Stimulated activated CD4-positive, alpha-beta T cell treated with anti-CD3 and anti-CD28 coated beads, Interleukin-2, amount 100 ng/mL, for 48 hours (primary cell): Measurements from ENCODE around the gene TFAM.
A peak's percentile ranks its signal among the peaks of the same experiment; 100 is the strongest.
"Not testable (repeated sequence)": the region's sequence is repeated elsewhere in the genome, so short reads cannot be mapped to it uniquely, and the experiment has no call there.

Experiments
- DNase-seq, 2 donors: peaks; one replicate each; pipeline ENCODE4 v3.0.0-alpha.2; 2020

TFAM gene

GRCh38 chr10:58373442-58373827 lies 11.8 kb upstream of the TFAM start:
- DNase-seq: no peak

DNA sequence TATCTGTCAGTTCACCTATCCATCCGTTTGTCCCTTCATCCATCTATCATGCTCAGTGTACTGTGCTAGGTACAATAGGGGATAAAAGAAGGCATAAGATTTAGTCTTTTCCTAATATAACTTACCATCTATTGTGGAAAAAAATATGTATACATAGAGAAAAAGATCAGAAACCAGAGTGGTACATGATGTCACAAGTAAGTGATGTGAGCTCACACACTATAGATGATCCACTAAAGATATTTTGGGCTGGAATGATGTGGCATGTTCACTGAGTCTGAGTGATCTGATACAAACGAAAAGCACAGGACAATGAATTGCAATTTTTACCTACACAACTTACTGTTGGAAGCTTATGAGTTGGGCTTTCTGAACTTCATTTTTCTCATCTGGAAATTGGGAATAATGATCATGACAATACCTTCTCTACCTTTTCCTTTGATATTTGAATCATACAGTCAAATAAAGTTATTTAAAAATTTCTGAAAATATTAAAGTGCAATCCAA lies 2.7 kb upstream of the TFAM start:
- no peak for DNase-seq

DNA sequence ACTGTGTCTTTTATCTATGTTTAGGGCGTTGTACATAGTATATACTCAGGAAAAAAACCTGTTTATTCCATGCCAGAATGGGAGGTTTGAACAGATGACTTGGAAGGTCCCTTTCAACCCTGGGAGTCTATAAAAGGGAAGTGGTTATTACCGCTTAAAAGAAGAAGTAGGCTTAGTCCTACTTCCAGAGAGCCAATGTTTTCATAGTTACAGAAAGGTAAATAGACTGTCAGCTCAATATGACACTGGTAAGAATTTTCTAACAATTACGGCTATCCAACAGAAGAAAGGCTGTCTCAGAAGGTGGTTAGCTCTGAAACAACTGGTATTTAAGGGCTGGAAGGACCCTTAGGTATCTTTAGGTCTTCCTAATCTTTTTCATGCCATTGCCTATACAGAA lies 1.1 kb upstream of the TFAM start:
- DNase-seq: no peak

- no peak for DNase-seq
Measured at GRCh38 chr10:58384544-58384998, 639 bp upstream of the TFAM start.

DNA sequence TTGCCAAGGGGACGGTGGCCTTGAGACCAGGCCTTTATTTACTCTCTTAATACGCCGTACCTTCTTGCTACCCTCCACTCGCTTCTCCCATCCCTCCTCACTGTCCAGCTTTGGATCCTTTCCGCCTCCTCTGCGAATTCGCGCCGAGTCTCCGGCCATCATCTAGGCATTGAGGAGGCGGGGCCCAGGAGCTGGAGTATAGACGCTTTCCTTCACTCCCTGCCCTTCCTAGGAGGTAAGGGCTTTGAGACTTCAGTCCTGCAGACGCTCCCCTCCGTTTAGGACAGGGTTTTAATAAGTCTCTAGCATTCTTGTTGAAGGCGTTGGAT lies 538 bp downstream of the TFAM start:
- peak in 1 of 2 donors; percentile 23 for DNase-seq

- DNase-seq: no peak
Measured at GRCh38 chr10:58389024-58389423, 3.8 kb downstream of the TFAM start.

DNA sequence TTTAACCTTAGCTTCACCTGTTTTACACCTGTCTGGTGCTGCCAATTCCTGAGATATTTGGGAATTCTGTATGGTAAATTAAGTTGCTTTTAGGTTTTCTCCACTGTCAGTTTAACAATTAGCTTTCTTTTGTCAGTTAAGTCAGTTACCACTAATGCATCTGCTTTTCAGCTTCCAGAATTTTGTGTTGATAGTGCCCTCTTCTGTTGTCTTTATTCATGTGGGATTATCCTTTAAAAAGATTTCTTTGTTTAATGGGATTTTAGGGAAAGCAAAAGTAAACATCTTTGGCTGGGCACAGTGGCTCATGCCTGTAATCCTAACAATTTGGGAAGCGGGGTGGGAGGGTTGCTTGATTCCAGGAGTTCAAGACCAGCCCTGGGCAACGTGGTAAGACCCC lies 8.1 kb downstream of the TFAM start:
- DNase-seq: no peak

GRCh38 chr10:58394471-58394870 lies 9.3 kb downstream of the TFAM start:
- DNase-seq: no peak

DNA sequence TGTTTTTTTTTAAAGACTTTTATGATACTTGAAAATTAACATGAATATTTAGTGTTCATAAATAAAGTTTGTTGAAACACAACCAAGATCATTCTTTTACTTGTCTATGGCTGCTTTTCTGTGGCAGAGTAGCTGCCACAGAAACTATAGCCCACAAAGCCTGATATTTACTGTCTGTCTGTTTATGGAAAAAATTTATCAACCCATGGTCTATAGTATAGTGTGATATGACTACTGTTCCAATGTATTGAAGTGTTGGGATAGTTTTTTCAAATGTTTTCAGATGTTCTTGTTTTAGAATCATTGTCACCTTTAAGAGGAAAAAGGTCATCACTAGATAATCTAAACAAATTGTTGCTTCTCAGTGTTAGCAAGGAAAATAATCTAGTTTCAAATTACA lies 10.8 kb downstream of the TFAM start:
- no peak for DNase-seq

DNA sequence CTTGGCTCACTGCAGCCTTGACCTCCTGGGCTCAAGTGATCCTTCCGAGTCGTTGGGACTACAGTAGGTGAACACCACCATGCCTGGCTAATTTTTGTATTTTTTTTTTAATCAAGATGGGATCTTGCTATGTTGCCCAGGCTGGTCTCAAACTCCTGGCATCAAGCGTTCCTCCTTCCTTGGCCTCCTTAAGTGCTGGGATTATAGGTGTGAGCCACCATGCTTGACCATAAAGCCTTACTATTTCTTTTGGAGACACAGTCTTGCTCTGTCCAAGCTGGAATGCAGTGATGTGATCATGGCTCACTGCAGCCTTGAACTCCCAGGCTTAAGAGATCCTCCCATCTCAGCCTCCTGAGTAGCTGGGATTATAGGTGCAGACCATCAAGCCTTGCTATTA lies 12.6 kb downstream of the TFAM start:
- no peak for DNase-seq

- no peak for DNase-seq
Measured at GRCh38 chr10:58399410-58399809, 14.2 kb downstream of the TFAM start.

GRCh38 chr10:58400609-58401008 lies 15.4 kb downstream of the TFAM start:
- DNase-seq: no peak

- no peak for DNase-seq
Measured at GRCh38 chr10:58404001-58404400, 18.8 kb downstream of the TFAM start.

GRCh38 chr10:58409956-58410610 lies 24.9 kb downstream of the TFAM start:
- DNase-seq: no peak

- no peak for DNase-seq
Measured at GRCh38 chr10:58412502-58412961, 27.3 kb downstream of the TFAM start.

DNA sequence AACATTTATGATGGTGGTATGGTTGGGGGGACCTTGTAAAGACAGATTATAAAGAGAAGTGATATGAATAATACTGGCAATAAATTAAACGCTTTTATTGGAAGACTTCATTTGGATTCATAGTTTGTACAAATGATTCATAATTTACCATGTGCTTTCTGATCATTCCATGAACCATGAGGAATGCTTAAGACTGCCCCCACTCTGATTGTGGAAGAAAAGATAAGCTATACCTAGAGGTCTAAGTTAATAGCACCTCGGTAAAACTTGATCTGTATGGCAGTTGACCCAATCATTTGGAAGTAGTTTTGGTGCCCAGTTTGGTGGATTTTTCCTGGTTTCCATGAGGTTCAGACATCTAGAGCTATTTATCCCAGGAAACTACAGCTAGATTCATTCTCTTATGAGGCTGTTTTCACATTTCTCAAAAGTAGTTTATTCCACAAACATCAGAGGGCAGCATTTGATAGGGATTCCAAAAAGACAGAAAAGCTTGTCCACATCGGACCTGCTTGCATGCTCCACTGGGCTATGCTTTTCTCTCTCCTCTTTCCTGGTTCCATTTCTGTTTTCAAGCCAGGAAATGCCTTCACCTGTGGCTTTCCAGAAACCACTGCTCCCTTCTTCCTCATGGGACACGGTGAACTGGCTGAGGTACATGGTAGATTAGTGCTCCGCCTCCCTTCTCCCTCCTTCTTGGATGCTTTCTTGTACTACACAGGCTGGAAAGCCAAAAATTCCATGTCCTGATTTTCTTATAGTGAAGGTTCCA lies 29.2 kb downstream of the TFAM start:
- no peak for DNase-seq

- no peak for DNase-seq
Measured at GRCh38 chr10:58415757-58416156, 30.5 kb downstream of the TFAM start.

DNA sequence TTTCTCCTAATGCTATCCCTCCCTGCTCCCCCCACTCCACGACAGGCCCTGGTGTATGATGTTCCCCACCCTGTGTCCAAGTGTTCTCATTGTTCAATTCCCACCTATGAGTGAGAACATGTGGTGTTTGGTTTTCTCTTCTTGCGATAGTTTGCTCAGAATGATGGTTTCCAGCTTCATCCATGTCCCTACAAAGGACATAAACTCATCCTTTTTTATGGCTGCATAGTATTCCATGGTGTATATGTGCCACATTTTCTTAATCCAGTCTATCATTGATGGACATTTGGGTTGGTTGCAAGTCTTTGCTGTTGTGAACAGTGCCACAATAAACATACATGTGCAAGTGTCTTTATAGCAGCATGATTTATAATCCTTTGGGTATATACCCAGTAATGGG lies 32.7 kb downstream of the TFAM start:
- not testable (repeated sequence) for DNase-seq

- no peak for DNase-seq
Measured at GRCh38 chr10:58424176-58424575, 39.0 kb downstream of the TFAM start.

DNA sequence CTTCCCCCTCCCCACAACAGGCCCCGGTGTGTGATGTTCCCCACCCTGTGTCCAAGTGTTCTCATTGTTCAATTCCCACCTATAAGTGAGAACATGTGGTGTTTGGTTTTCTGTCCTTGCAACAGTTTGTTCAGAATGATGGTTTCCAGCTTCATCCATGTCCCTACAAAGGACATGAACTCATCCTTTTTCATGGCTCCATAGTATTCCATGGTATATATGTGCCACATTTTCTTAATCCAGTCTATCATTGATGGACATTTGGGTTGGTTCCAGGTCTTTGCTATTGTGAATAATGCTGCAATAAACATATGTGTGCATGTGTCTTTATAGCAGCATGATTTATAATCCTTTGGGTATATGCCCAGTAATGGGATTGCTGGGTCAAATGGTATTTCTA lies 43.2 kb downstream of the TFAM start:
- DNase-seq: not testable (repeated sequence)

DNA sequence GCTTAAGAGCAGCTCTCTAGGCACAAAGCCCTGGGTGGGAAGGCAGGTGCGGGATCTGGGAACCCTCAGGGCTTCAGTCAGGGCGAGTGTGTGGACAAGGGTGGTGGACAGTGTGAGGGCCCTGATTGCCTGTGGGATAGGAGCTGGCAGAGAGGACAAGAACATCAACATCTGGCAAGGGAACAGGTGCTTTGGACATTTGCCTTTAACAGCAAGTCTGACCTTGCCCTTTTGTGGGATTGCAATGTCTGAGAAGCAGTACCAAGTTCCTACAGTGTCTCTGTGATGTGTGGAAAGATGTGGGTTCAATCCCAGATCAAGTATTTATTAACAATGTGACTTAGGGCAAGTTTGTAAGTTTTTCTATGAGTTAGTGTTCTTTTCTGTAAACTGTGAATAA lies 46.7 kb downstream of the TFAM start:
- no peak for DNase-seq

- no peak for DNase-seq
Measured at GRCh38 chr10:58433066-58433465, 47.9 kb downstream of the TFAM start.

- no peak for DNase-seq
Measured at GRCh38 chr10:58433571-58433970, 48.4 kb downstream of the TFAM start.

GRCh38 chr10:58435297-58435985 lies 50.2 kb downstream of the TFAM start:
- no peak for DNase-seq
